CD14-positive monocyte (primary cell): ENCODE data around the gene TPCN1. TPM values are rescaled to one million over a fixed set of nuclear protein-coding genes. Genes with fewer than 3 reads are reported as not detected.

Experiments
- DNase-seq, 3 donors: peaks; one replicate each; pipeline ENCODE4 v3.0.0-alpha.2; 2011 to 2022
- H2AFZ ChIP-seq: 2 replicates; pipeline ENCODE4 v1.6.0; 2012; ENCODE audit warnings: mild to moderate bottlenecking, low read depth, low read length, inconsistent platforms; ENCODE audit not compliant: insufficient read depth, poor library complexity, severe bottlenecking
- H3K27ac ChIP-seq, 2 donors: 1 replicate in 1 of 2; 2 replicates in 1 of 2; pipeline ENCODE4 v1.5.1; 2012 to 2013; ENCODE audit warnings: low read length in 2 of 2, control low read depth in 1 of 2, inconsistent platforms in 1 of 2, low read depth in 1 of 2, mild to moderate bottlenecking in 1 of 2
- H3K27me3 ChIP-seq, 2 donors: one replicate each; pipeline versions ENCODE4 v1.6.0 to v1.6.1; 2011 to 2013; ENCODE audit warnings: low read length in 2 of 2; ENCODE audit not compliant: control insufficient read depth in 2 of 2, insufficient read depth in 2 of 2
- H3K36me3 ChIP-seq, 2 donors: replicated peaks in 1 of 2; 1 replicate in 1 of 2; 2 replicates in 1 of 2; pipeline versions ENCODE4 v1.5.1 to v1.6.1; 2012 to 2013; ENCODE audit warnings: low read length in 2 of 2, control low read depth in 1 of 2, inconsistent platforms in 1 of 2, mild to moderate bottlenecking in 1 of 2; ENCODE audit not compliant: insufficient read depth in 2 of 2, control insufficient read depth in 1 of 2
- H3K4me1 ChIP-seq, 2 donors: 1 replicate in 1 of 2; 2 replicates in 1 of 2; pipeline versions ENCODE4 v1.5.1 to v1.6.1; 2012 to 2013; ENCODE audit warnings: low read length in 2 of 2, control low read depth in 1 of 2, inconsistent platforms in 1 of 2, mild to moderate bottlenecking in 1 of 2, moderate library complexity in 1 of 2; ENCODE audit not compliant: insufficient read depth in 2 of 2, control insufficient read depth in 1 of 2
- H3K4me2 ChIP-seq: replicated peaks from 2 replicates; pipeline ENCODE3; 2012; ENCODE audit warnings: low read length, moderate library complexity, mild to moderate bottlenecking; ENCODE audit not compliant: poor library complexity, severe bottlenecking; ENCODE audit errors: extremely low read depth
- H3K4me3 ChIP-seq, 3 experiments: fragments of 200-600 bp in 1 of 3; sonication (generic) in 1 of 3; replicated peaks in 1 of 3; 1 replicate in 2 of 3; 2 replicates in 1 of 3; pipeline ENCODE4 v1.5.1; 2011 to 2013; ENCODE audit warnings: low read length in 3 of 3, mild to moderate bottlenecking in 3 of 3, control low read depth in 2 of 3, low read depth in 2 of 3, inconsistent platforms in 1 of 3, moderate library complexity in 1 of 3
- H3K79me2 ChIP-seq: 2 replicates; pipeline ENCODE4 v1.6.0; 2012; ENCODE audit warnings: mild to moderate bottlenecking, control low read depth, inconsistent platforms, low read length, moderate library complexity; ENCODE audit not compliant: insufficient read depth
- H3K9ac ChIP-seq: 2 replicates; pipeline ENCODE4 v1.6.0; 2017; ENCODE audit warnings: low read length, mild to moderate bottlenecking; ENCODE audit not compliant: insufficient read depth, poor library complexity, severe bottlenecking
- H3K9me3 ChIP-seq, 2 donors: replicated peaks in 1 of 2; 1 replicate in 1 of 2; 2 replicates in 1 of 2; pipeline versions ENCODE4 v1.5.1 to v1.6.1; 2012 to 2013; ENCODE audit warnings: low read length in 2 of 2, control low read depth in 1 of 2; ENCODE audit not compliant: control insufficient read depth in 1 of 2, insufficient read depth in 1 of 2
- H4K20me1 ChIP-seq: 2 replicates; pipeline ENCODE4 v1.6.0; 2012; ENCODE audit warnings: mild to moderate bottlenecking, low read length, control low read depth, moderate library complexity; ENCODE audit not compliant: insufficient read depth
- H3K27ac Mint-ChIP-seq, 7 donors: one replicate each; pipeline ENCODE4 v1.8.0; 2020; ENCODE audit warnings: mild to moderate bottlenecking in 7 of 7, mixed read lengths in 7 of 7, moderate library complexity in 6 of 7, inconsistent platforms in 2 of 7
- H3K27me3 Mint-ChIP-seq, 3 donors: one replicate each; pipeline ENCODE4 v1.8.0; 2021 to 2022; ENCODE audit warnings: low read depth in 3 of 3, mild to moderate bottlenecking in 3 of 3, mixed read lengths in 3 of 3, moderate library complexity in 3 of 3, inconsistent platforms in 1 of 3
- H3K36me3 Mint-ChIP-seq, 2 donors: one replicate each; pipeline ENCODE4 v1.8.0; 2020; ENCODE audit warnings: mixed read lengths in 2 of 2, inconsistent platforms in 1 of 2, mild to moderate bottlenecking in 1 of 2
- H3K4me1 Mint-ChIP-seq: one replicate; pipeline ENCODE4 v1.8.0; 2020; ENCODE audit warnings: mild to moderate bottlenecking, mixed read lengths
- H3K4me3 Mint-ChIP-seq, 2 donors: one replicate each; pipeline ENCODE4 v1.8.0; 2020; ENCODE audit warnings: mild to moderate bottlenecking in 2 of 2, mixed read lengths in 2 of 2, moderate library complexity in 1 of 2
- H3K9me3 Mint-ChIP-seq, 7 donors: one replicate each; pipeline ENCODE4 v1.8.0; 2020 to 2022; ENCODE audit warnings: mixed read lengths in 7 of 7, mild to moderate bottlenecking in 6 of 7, moderate library complexity in 6 of 7, inconsistent platforms in 2 of 7
- WGBS: methylation state at CpG from one replicate; pipeline ENCODE4 v1.1.5; 2013; ENCODE audit warnings: missing lambda C conversion rate; ENCODE audit not compliant: insufficient coverage; 5-methylcytosine and 5-hydroxymethylcytosine counted together
- intact Hi-C, 2 donors: fragments of 100-400 bp; cut with micrococcal nuclease; formaldehyde crosslinking; loops; one replicate each; pipeline versions ENCODE4 v1.15.0 to v1.15.1; 2023
- polyA plus RNA-seq, 3 donors: library from polyadenylated mRNA; depleted of rRNA in 1 of 3; unstranded in 2 of 3; stranded (reverse) in 1 of 3; fragments of 300-500 nt in 2 of 3; fragments of >200 nt in 1 of 3; fragmentation: Illumina TruSeq in 2 of 3; gene quantifications; 1 replicate in 2 of 3; 2 replicates in 1 of 3; pipeline ENCODE4 v1.2.3, GENCODE V29; 2012 to 2021
- TF ChIP-seq, protein P1 (sequence below): fragments of 200-600 bp; IDR thresholded peaks from one replicate; pipeline ENCODE4 v1.8.0; 2022; ENCODE audit warnings: antibody characterized with exemption, mild to moderate bottlenecking

TPCN1 gene
- polyA plus RNA-seq, 3 donors, result 20.4 to 110 (median 34.9) TPM

DNA sequence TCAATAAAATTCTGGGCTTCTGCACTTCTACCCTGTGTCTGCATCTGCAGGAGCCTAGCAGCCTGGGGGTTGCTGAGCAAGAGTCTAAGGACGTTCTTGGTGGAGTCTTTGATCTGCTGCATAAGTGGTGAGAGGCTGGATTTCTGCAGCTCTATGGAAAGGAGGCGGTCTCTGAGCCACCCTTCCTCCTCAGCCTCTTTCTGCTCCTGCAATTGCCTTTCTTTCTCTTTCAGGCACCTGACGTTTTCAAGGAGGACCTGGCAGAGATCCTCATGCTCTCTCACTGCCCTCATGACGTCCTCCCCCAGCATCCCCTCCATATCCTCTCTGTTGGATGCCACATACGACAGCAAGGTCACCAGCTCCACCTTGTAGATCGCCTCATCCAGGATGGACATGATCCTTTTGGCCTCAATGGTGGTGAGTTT, 13.6 kb upstream of the TPCN1 start:
- intact Hi-C loops, result loop anchor here (1.0 to 10.0 kb wide), 2 partner anchors 8 to 217 kb away; partner anchors contain the start of gene SDSL (in 2 of the 2)
- no peak overlapping the region for H3K9ac ChIP-seq

GRCh38 chr12:113208041-113208934, 13.0 kb upstream of the TPCN1 start:
- H3K9me3 ChIP-seq, result no peaks in the 10 kb centered on the region
- Mint-ChIP-seq H3K27ac (peak overlapping the region; percentile 98 to 100 (median 99)), H3K36me3 (peaks cover 8 to 14% of the 10 kb centered on the region in 2 donors), H3K9me3 (peaks cover 0 to 4% (median 0%) of the 10 kb centered on the region in 7 donors), H3K4me1 (peaks cover 81% of the 10 kb centered on the region), H3K27me3 (peaks cover 0 to 8% (median 0%) of the 10 kb centered on the region in 3 donors), H3K4me3 (peak overlapping the region; percentile 53 to 82)
- peaks cover 89 to 99% of the 10 kb centered on the region in 2 donors for H3K4me1 ChIP-seq
- WGBS, result 0% methylated on average over 9 of the region's 10 CpGs
- intact Hi-C loops, result loop anchor here (10.0 kb wide), 1 partner anchor 217 kb away; the partner anchor contains the start of gene SDSL (in 2 of the 2)
- peak; percentile 85 to 94 (median 91) for DNase-seq
- H3K9ac ChIP-seq, result peak overlapping the region; percentile 20
- peaks cover 14% of the 10 kb centered on the region for H3K79me2 ChIP-seq
- H3K4me2 ChIP-seq, result peak overlapping the region; percentile 43
- H3K27me3 ChIP-seq, result no peaks in the 10 kb centered on the region
- peak overlapping the region; percentile 31 for H2AFZ ChIP-seq
- TF ChIP-seq, protein P1, sequence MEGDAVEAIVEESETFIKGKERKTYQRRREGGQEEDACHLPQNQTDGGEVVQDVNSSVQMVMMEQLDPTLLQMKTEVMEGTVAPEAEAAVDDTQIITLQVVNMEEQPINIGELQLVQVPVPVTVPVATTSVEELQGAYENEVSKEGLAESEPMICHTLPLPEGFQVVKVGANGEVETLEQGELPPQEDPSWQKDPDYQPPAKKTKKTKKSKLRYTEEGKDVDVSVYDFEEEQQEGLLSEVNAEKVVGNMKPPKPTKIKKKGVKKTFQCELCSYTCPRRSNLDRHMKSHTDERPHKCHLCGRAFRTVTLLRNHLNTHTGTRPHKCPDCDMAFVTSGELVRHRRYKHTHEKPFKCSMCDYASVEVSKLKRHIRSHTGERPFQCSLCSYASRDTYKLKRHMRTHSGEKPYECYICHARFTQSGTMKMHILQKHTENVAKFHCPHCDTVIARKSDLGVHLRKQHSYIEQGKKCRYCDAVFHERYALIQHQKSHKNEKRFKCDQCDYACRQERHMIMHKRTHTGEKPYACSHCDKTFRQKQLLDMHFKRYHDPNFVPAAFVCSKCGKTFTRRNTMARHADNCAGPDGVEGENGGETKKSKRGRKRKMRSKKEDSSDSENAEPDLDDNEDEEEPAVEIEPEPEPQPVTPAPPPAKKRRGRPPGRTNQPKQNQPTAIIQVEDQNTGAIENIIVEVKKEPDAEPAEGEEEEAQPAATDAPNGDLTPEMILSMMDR, result no peak
- peak overlapping the region; percentile 76 to 89 for H3K27ac ChIP-seq
- H3K36me3 ChIP-seq, result no peaks in the 10 kb centered on the region
- H4K20me1 ChIP-seq, result no peaks in the 10 kb centered on the region
- H3K4me3 ChIP-seq, result peak overlapping the region in 1 of 3 experiments; percentile 50

More for the DNA sequence above, 13.6 kb upstream of the TPCN1 start:
- H3K27ac ChIP-seq, result peak overlapping the region; percentile 76 to 89
- H3K36me3 Mint-ChIP-seq, result peaks cover 6 to 14% of the 10 kb centered on the region in 2 donors
- WGBS, result 0% methylated on average over 1 of the region's 6 CpGs
- peak overlapping the region; percentile 98 to 100 (median 99) for H3K27ac Mint-ChIP-seq
- DNase-seq, result peak in 1 of 3 donors; percentile 20
- TF ChIP-seq, protein P1, result no peak
- peaks cover 0 to 8% (median 0%) of the 10 kb centered on the region in 3 donors for H3K27me3 Mint-ChIP-seq
- no peaks in the 10 kb centered on the region for H3K27me3 ChIP-seq
- H3K4me1 Mint-ChIP-seq, result peaks cover 81% of the 10 kb centered on the region
- H4K20me1 ChIP-seq, result no peaks in the 10 kb centered on the region
- H2AFZ ChIP-seq, result no peak overlapping the region
- peaks cover 93 to 99% of the 10 kb centered on the region in 2 donors for H3K4me1 ChIP-seq
- no peaks in the 10 kb centered on the region for H3K9me3 ChIP-seq
- peak overlapping the region; percentile 53 to 72 for H3K4me3 Mint-ChIP-seq
- H3K36me3 ChIP-seq, result no peaks in the 10 kb centered on the region
- H3K4me3 ChIP-seq, result peak overlapping the region in 1 of 3 experiments; percentile 50
- H3K9me3 Mint-ChIP-seq, result peaks cover 0 to 4% (median 0%) of the 10 kb centered on the region in 7 donors
- H3K79me2 ChIP-seq, result peaks cover 14% of the 10 kb centered on the region
- H3K4me2 ChIP-seq, result peak overlapping the region; percentile 43
